Heart left ventricle (tissue), 16 donors: Measurements from ENCODE around the gene FBXO9. TPM values are rescaled to one million over a fixed set of nuclear protein-coding genes. Genes with fewer than 3 reads are reported as not detected.

ENCODE experiments used
- ATAC-seq, 4 donors: fragments of 200-7000 bp; cut with Tn5 transposase; one replicate each; pipeline ENCODE4 v1.9.1; 2020 to 2022; ENCODE audit warnings: moderate library complexity in 4 of 4, mild to moderate bottlenecking in 3 of 4, moderate number of reproducible peaks in 1 of 4
- DNase-seq, 5 donors: peaks; one replicate each; pipeline ENCODE4 v3.0.0-alpha.2; 2020
- H3K27ac ChIP-seq, 12 donors: fragments of 200-600 bp; sonication (generic) in 4 of 12; one replicate each; pipeline versions ENCODE4 v1.5.0 to v1.8.0; 2016 to 2022; ENCODE audit warnings: mild to moderate bottlenecking in 2 of 12
- H3K27me3 ChIP-seq, 9 donors: fragments of 200-600 bp; sonication (generic) in 2 of 9; one replicate each; pipeline versions ENCODE4 v1.5.1 to v1.8.0; 2016 to 2022; ENCODE audit warnings: mild to moderate bottlenecking in 3 of 9
- H3K36me3 ChIP-seq, 9 donors: fragments of 200-600 bp; sonication (generic) in 2 of 9; one replicate each; pipeline versions ENCODE4 v1.5.0 to v1.8.0; 2018 to 2022; ENCODE audit warnings: mild to moderate bottlenecking in 2 of 9
- H3K4me1 ChIP-seq, 12 donors: fragments of 200-600 bp; sonication (generic) in 4 of 12; one replicate each; pipeline versions ENCODE4 v1.5.0 to v1.8.0; 2016 to 2022; ENCODE audit warnings: mild to moderate bottlenecking in 3 of 12
- H3K4me3 ChIP-seq, 12 donors: fragments of 200-600 bp; sonication (generic) in 4 of 12; one replicate each; pipeline versions ENCODE4 v1.5.0 to v1.8.0; 2017 to 2022; ENCODE audit warnings: mild to moderate bottlenecking in 9 of 12, moderate library complexity in 4 of 12
- H3K9me3 ChIP-seq, 12 donors: fragments of 200-600 bp; sonication (generic) in 4 of 12; one replicate each; pipeline versions ENCODE4 v1.5.0 to v1.8.0; 2016 to 2022; ENCODE audit warnings: mild to moderate bottlenecking in 1 of 12
- CTCF ChIP-seq, 12 donors: fragments of 200-600 bp; sonication (generic) in 4 of 12; IDR thresholded peaks; one replicate each; pipeline versions ENCODE4 v1.5.0 to v1.8.0; 2018 to 2022; ENCODE audit warnings: antibody characterized with exemption in 12 of 12, mild to moderate bottlenecking in 5 of 12
- POLR2A ChIP-seq, 2 donors: fragments of 450-650 bp; IDR thresholded peaks; one replicate each; pipeline ENCODE4 v1.6.1; 2017; ENCODE audit warnings: antibody characterized with exemption in 2 of 2, mild to moderate bottlenecking in 2 of 2, moderate library complexity in 2 of 2
- WGBS, 4 donors: extraction: QIAGEN DNeasy Blood & Tissue Kit in 2 of 4; methylation state at CpG; one replicate each; pipeline versions ENCODE4 v1.1.5 to v1.1.7; 2013 to 2018; 5-methylcytosine and 5-hydroxymethylcytosine counted together
- intact Hi-C, 10 donors: fragments of 100-400 bp; cut with DNase I; formaldehyde crosslinking; loops; one replicate each; pipeline versions ENCODE4 v1.11.1 to v1.14.2; 2022
- polyA plus RNA-seq, 2 donors: library from polyadenylated mRNA; stranded (reverse); fragments of 200-250 nt; gene quantifications; one replicate each; pipeline ENCODE4 v1.2.3, GENCODE V29; 2013
- total RNA-seq, 9 donors: library from RNA; depleted of rRNA in 2 of 9; stranded (reverse); fragments of >200 nt in 2 of 9; fragmentation: NEBNext Ultra II Directional in 3 of 9; extraction: Animal tissue kit (Norgen Biotek cat#: 25700) in 3 of 9; gene quantifications; one replicate each; pipeline versions ENCODE4 v1.1.0 to v1.2.4, GENCODE V29; 2016 to 2023
- donor health status: ischemic (EF 13 %, LVEDD 7.1; RV severe dilation, severe dysfunction).
- donor health status: healthy with polysubstance abuse.
- donor health status: DM: no; HTN: yes; CAD: no.
- donor health status: DM: no; HTN: no; CAD: no.
- donor health status: ischemic (EF 25% LVEDD 6.9; RV normal size, moderate dysfunction).
- donor health status: ischemic (EF 25% LVEDD 5.7; RV mildly dilated, moderate dysfunction).
- donor health status: healthy.
- donor health status: DM: yes; HTN: yes; CAD: no.
- donor health status: ischemic (EF 35%, LVEDD 5.7; RV mildly dilated, moderate dysfunction).
- donor health status: nonischemic (EF 11% LVEDD 7.7; RV severe dilation, severe dysfunction).
- donor health status: DM: yes; HTN: yes; CAD: no.
- donor health status: PGD.
- donor health status: ischemic (EF 29% LVEDD 5.4; RV normal size, mild dysfunction).
- donor health status: nonischemic (EF 23%, LVEDD 6.1; RV moderate dilation, normal function).

The FBXO9 gene
- total and polyA plus RNA-seq, 11 donors: 9.0 to 98.9 (median 69.7) TPM

GRCh38 chr6:53041356-53041755 lies 23.8 kb upstream of the FBXO9 start:
- Histone ChIP-seq H3K27ac (peak overlapping the region in 6 of 12 donors; percentile 8 to 84 (median 74)), H3K9me3 (no peaks in the 10 kb centered on the region), H3K4me3 (no peak overlapping the region), H3K36me3 (peaks cover 0 to 46% (median 28%) of the 10 kb centered on the region in 9 donors), H3K27me3 (no peaks in the 10 kb centered on the region), H3K4me1 (peaks cover 0 to 50% (median 21%) of the 10 kb centered on the region in 12 donors)
- intact Hi-C loops: loop anchor here in 1 of 10 donors (5.0 kb wide), 1 partner anchor 34 kb away; no protein-coding TSS in a partner anchor
- DNase-seq: no peak
- 61 to 76% (median 71%) methylated on average over 4 of the region's 4 CpGs for WGBS, 4 donors
- peak in 1 of 4 donors; percentile 34 for ATAC-seq
- TF ChIP-seq CTCF (IDR thresholded peaks at IDR 0.05): no peak
- no peak for TF ChIP-seq POLR2A (IDR thresholded peaks at IDR 0.05)

GRCh38 chr6:53042112-53042511 lies 23.1 kb upstream of the FBXO9 start:
- H3K27me3 ChIP-seq: no peaks in the 10 kb centered on the region
- H3K9me3 ChIP-seq: no peaks in the 10 kb centered on the region
- 51 to 62% (median 60%) methylated on average over 4 of the region's 4 CpGs for WGBS, 4 donors
- H3K4me1 ChIP-seq: peaks cover 0 to 53% (median 21%) of the 10 kb centered on the region in 12 donors
- peak in 1 of 4 donors; percentile 35 for ATAC-seq
- DNase-seq: no peak
- H3K27ac ChIP-seq: peak overlapping the region in 9 of 12 donors; percentile 27 to 84 (median 74)
- intact Hi-C loops: loop anchor here in 1 of 10 donors (5.0 kb wide), 1 partner anchor 35 kb away; no protein-coding TSS in a partner anchor
- peaks cover 0 to 43% (median 28%) of the 10 kb centered on the region in 9 donors for H3K36me3 ChIP-seq
- TF ChIP-seq POLR2A (IDR thresholded peaks at IDR 0.05): no peak
- H3K4me3 ChIP-seq: no peak overlapping the region

GRCh38 chr6:53043581-53043980 lies 21.6 kb upstream of the FBXO9 start:
- TF ChIP-seq POLR2A (IDR thresholded peaks at IDR 0.05): no peak
- TF ChIP-seq CTCF (IDR thresholded peaks at IDR 0.05): no peak
- no peak overlapping the region for H3K4me3 ChIP-seq

GRCh38 chr6:53044071-53044470 lies 21.1 kb upstream of the FBXO9 start:
- H3K4me1 ChIP-seq: peaks cover 0 to 57% (median 28%) of the 10 kb centered on the region in 12 donors
- 29 to 54% (median 39%) methylated on average over 4 of the region's 4 CpGs for WGBS, 4 donors

More at GRCh38 chr6:53043581-53043980, 21.6 kb upstream of the FBXO9 start:
- peaks cover 0 to 53% (median 26%) of the 10 kb centered on the region in 12 donors for H3K4me1 ChIP-seq
- DNase-seq (no peak), ATAC-seq (no peak)
- H3K9me3 ChIP-seq: no peaks in the 10 kb centered on the region
- H3K27ac ChIP-seq: peak overlapping the region in 9 of 12 donors; percentile 47 to 84 (median 74)
- H3K36me3 ChIP-seq: peaks cover 0 to 28% (median 27%) of the 10 kb centered on the region in 9 donors
- no peaks in the 10 kb centered on the region for H3K27me3 ChIP-seq
- intact Hi-C loops: loop anchor here in 1 of 10 donors (5.0 kb wide), 1 partner anchor 36 kb away; no protein-coding TSS in a partner anchor

More at GRCh38 chr6:53044071-53044470, 21.1 kb upstream of the FBXO9 start:
- peak overlapping the region in 8 of 12 donors; percentile 31 to 84 (median 74) for H3K27ac ChIP-seq
- DNase-seq (peak in 4 of 5 donors; percentile 38 to 46 (median 40)), ATAC-seq (peak in 2 of 4 donors; percentile 64 to 66)
- no peaks in the 10 kb centered on the region for H3K9me3 ChIP-seq
- H3K4me3 ChIP-seq: peak overlapping the region in 1 of 12 donors; percentile 10
- TF ChIP-seq POLR2A (IDR thresholded peaks at IDR 0.05): no peak
- no peak for TF ChIP-seq CTCF (IDR thresholded peaks at IDR 0.05)
- no peaks in the 10 kb centered on the region for H3K27me3 ChIP-seq
- H3K36me3 ChIP-seq: peaks cover 0 to 25% (median 22%) of the 10 kb centered on the region in 9 donors
- intact Hi-C loops: loop anchor here in 1 of 10 donors (5.0 kb wide), 1 partner anchor 37 kb away; no protein-coding TSS in a partner anchor
